Natural killer cell (primary cell): Measurements from ENCODE around the gene RFT1. TPM values are rescaled to one million over a fixed set of nuclear protein-coding genes. Genes with fewer than 3 reads are reported as not detected.

ENCODE experiments used
- ATAC-seq, 3 donors: fragments of 150-1000 bp in 2 of 3; fragments of 200-7000 bp in 1 of 3; cut with Tn5 transposase; 1 replicate in 1 of 3; 2 replicates in 2 of 3; pipeline ENCODE4 v1.10.0; 2021; ENCODE audit warnings: mild to moderate bottlenecking in 2 of 3, moderate library complexity in 2 of 3
- DNase-seq, 2 donors: peaks; one replicate each; pipeline versions ENCODE4 v3.0.0 to v3.0.0-alpha.2; 2013 to 2021; ENCODE audit warnings: mixed read lengths in 1 of 2
- H3K27ac ChIP-seq: one replicate; pipeline ENCODE4 v1.5.1; 2013; ENCODE audit warnings: mild to moderate bottlenecking, low read length
- H3K27me3 ChIP-seq: one replicate; pipeline ENCODE4 v1.6.1; 2013; ENCODE audit warnings: low read length; ENCODE audit not compliant: control insufficient read depth, insufficient read depth
- H3K36me3 ChIP-seq: one replicate; pipeline ENCODE4 v1.6.1; 2013; ENCODE audit warnings: low read length; ENCODE audit not compliant: control insufficient read depth, insufficient read depth
- H3K4me1 ChIP-seq: one replicate; pipeline ENCODE4 v1.6.1; 2013; ENCODE audit warnings: low read length; ENCODE audit not compliant: control insufficient read depth, insufficient read depth
- H3K4me3 ChIP-seq: one replicate; pipeline ENCODE4 v1.5.1; 2013; ENCODE audit warnings: low read length
- H3K9me3 ChIP-seq: one replicate; pipeline ENCODE4 v1.6.1; 2013; ENCODE audit warnings: low read length; ENCODE audit not compliant: control insufficient read depth, insufficient read depth
- H3K27ac Mint-ChIP-seq, 2 donors: one replicate each; pipeline ENCODE4 v1.8.0; 2022; ENCODE audit warnings: mild to moderate bottlenecking in 2 of 2, mixed read lengths in 2 of 2, moderate library complexity in 1 of 2
- H3K27me3 Mint-ChIP-seq, 2 donors: one replicate each; pipeline ENCODE4 v1.8.0; 2022; ENCODE audit warnings: low read depth in 2 of 2, mixed read lengths in 2 of 2
- H3K36me3 Mint-ChIP-seq: one replicate; pipeline ENCODE4 v1.8.0; 2022; ENCODE audit warnings: mixed read lengths
- H3K4me1 Mint-ChIP-seq, 2 donors: one replicate each; pipeline ENCODE4 v1.8.0; 2022; ENCODE audit warnings: mixed read lengths in 2 of 2
- H3K4me3 Mint-ChIP-seq: one replicate; pipeline ENCODE4 v1.8.0; 2022; ENCODE audit warnings: mild to moderate bottlenecking, moderate library complexity, mixed read lengths
- H3K9me3 Mint-ChIP-seq, 2 donors: one replicate each; pipeline ENCODE4 v1.8.0; 2022; ENCODE audit warnings: mixed read lengths in 2 of 2
- CTCF ChIP-seq: fragments of 200-600 bp; IDR thresholded peaks from one replicate; pipeline ENCODE4 v1.8.0; 2022; ENCODE audit warnings: antibody characterized with exemption
- WGBS: methylation state at CpG from one replicate; pipeline ENCODE4 v1.1.7; 2013; ENCODE audit warnings: missing lambda C conversion rate; ENCODE audit not compliant: insufficient coverage; 5-methylcytosine and 5-hydroxymethylcytosine counted together
- intact Hi-C: fragments of 100-400 bp; cut with micrococcal nuclease; formaldehyde crosslinking; loops from one replicate; pipeline ENCODE4 v1.14.2; 2022
- total RNA-seq, 4 donors: library from RNA; stranded (reverse); fragments of 120-200 nt in 1 of 4; gene quantifications; one replicate each; pipeline versions ENCODE4 v1.2.3 to v1.2.4, GENCODE V29; 2013 to 2022

The RFT1 gene
- total RNA-seq, 3 donors from 2014 or later (not counting 1 experiment from before 2014, with no cell fraction given), result 13.3 to 17.2 (median 14.1) TPM

- ATAC-seq, result peak; percentile 85 to 92 (median 86)
- Mint-ChIP-seq H3K4me1 (peaks cover 14 to 29% of the 10 kb centered on the region in 2 donors), H3K9me3 (no peaks in the 10 kb centered on the region)
Observed at GRCh38 chr3:53072653-53073552, 57.3 kb downstream of the RFT1 start.

GRCh38 chr3:53071882-53072431 is 58.3 kb downstream of the RFT1 start:
- peaks cover 0 to 3% of the 10 kb centered on the region in 2 donors for H3K27me3 Mint-ChIP-seq
- no peak for TF ChIP-seq CTCF
- intact Hi-C loops, result loop anchor here (1.0 to 5.0 kb wide), 3 partner anchors 140 to 330 kb away; no protein-coding TSS in a partner anchor
- no peak for ATAC-seq
- H3K9me3 Mint-ChIP-seq, result no peaks in the 10 kb centered on the region
- Histone ChIP-seq H3K4me3 (peak overlapping the region; percentile 81), H3K36me3 (no peaks in the 10 kb centered on the region), H3K27ac (peak overlapping the region; percentile 84), H3K9me3 (no peaks in the 10 kb centered on the region), H3K27me3 (no peaks in the 10 kb centered on the region), H3K4me1 (peaks cover 25% of the 10 kb centered on the region)
- H3K4me3 Mint-ChIP-seq, result peak overlapping the region; percentile 35
- H3K27ac Mint-ChIP-seq, result peak overlapping the region; percentile 92 to 96
- WGBS, result 85% methylated on average over 11 of the region's 11 CpGs
- no peaks in the 10 kb centered on the region for H3K36me3 Mint-ChIP-seq
- peaks cover 14 to 29% of the 10 kb centered on the region in 2 donors for H3K4me1 Mint-ChIP-seq
- DNase-seq, result no peak

More at GRCh38 chr3:53072653-53073552, 57.3 kb downstream of the RFT1 start:
- intact Hi-C loops, result loop anchor here (1.0 to 5.0 kb wide), 3 partner anchors 141 to 331 kb away; no protein-coding TSS in a partner anchor
- Mint-ChIP-seq H3K27ac (peak overlapping the region; percentile 92 to 96), H3K36me3 (no peaks in the 10 kb centered on the region), H3K27me3 (peaks cover 0 to 3% of the 10 kb centered on the region in 2 donors), H3K4me3 (peak overlapping the region; percentile 95)
- WGBS, result 2% methylated on average over 32 of the region's 32 CpGs
- DNase-seq, result peak; percentile 77 to 91
- Histone ChIP-seq H3K27ac (peak overlapping the region; percentile 84), H3K4me1 (peaks cover 25% of the 10 kb centered on the region), H3K9me3 (no peaks in the 10 kb centered on the region), H3K36me3 (no peaks in the 10 kb centered on the region), H3K4me3 (peak overlapping the region; percentile 81), H3K27me3 (no peaks in the 10 kb centered on the region)
- TF ChIP-seq CTCF, result peak; percentile 95

- WGBS, result 65% methylated on average over 4 of the region's 4 CpGs
- peaks cover 3 to 14% of the 10 kb centered on the region in 2 donors for H3K27me3 Mint-ChIP-seq
- Histone ChIP-seq H3K36me3 (no peaks in the 10 kb centered on the region), H3K4me1 (peaks cover 25% of the 10 kb centered on the region), H3K27ac (no peak overlapping the region), H3K27me3 (no peaks in the 10 kb centered on the region), H3K4me3 (no peak overlapping the region), H3K9me3 (no peaks in the 10 kb centered on the region)
- H3K27ac Mint-ChIP-seq, result no peak overlapping the region
- H3K4me3 Mint-ChIP-seq, result peak overlapping the region; percentile 60
- no peak for TF ChIP-seq CTCF
- ATAC-seq (no peak), DNase-seq (no peak)
- no peaks in the 10 kb centered on the region for H3K9me3 Mint-ChIP-seq
- peaks cover 14 to 20% of the 10 kb centered on the region in 2 donors for H3K4me1 Mint-ChIP-seq
- H3K36me3 Mint-ChIP-seq, result no peaks in the 10 kb centered on the region
- intact Hi-C loops, result loop anchor here (5.0 kb wide), 1 partner anchor 137 kb away; no protein-coding TSS in a partner anchor
Observed at GRCh38 chr3:53069422-53070068, 60.7 kb downstream of the RFT1 start.
